Naive thymus-derived CD8-positive, alpha-beta T cell (primary cell): Measurements from ENCODE around the gene GRIK2. TPM values are rescaled to one million over a fixed set of nuclear protein-coding genes. Genes with fewer than 3 reads are reported as not detected.

Source experiments
- ATAC-seq, 2 donors: fragments of 150-1000 bp; cut with Tn5 transposase in 1 of 2; sonication (Bioruptor Pico), chemical (Tn5 transposase) in 1 of 2; 1 replicate in 1 of 2; 2 replicates in 1 of 2; pipeline ENCODE4 v1.10.0; 2021; ENCODE audit warnings: mild to moderate bottlenecking in 2 of 2, moderate library complexity in 2 of 2
- POLR2A ChIA-PET: fragments of 350-600 bp; sonication (Branson Sonifier 250); formaldehyde crosslinking; loops from one replicate; lab custom pipeline; 2021; ENCODE audit warnings: antibody characterized with exemption; lab: Charles Lee
- DNase-seq, 10 donors: peaks; one replicate each; pipeline versions ENCODE4 v3.0.0 to v3.0.0-alpha.2; 2020 to 2022
- H3K27ac Mint-ChIP-seq, 10 donors: one replicate each; pipeline ENCODE4 v1.8.0; 2020 to 2022; ENCODE audit warnings: mild to moderate bottlenecking in 10 of 10, mixed read lengths in 10 of 10, moderate library complexity in 4 of 10, inconsistent platforms in 1 of 10
- H3K27me3 Mint-ChIP-seq, 5 donors: one replicate each; pipeline ENCODE4 v1.8.0; 2021 to 2022; ENCODE audit warnings: mixed read lengths in 5 of 5
- H3K36me3 Mint-ChIP-seq, 3 donors: one replicate each; pipeline ENCODE4 v1.8.0; 2020 to 2022; ENCODE audit warnings: mixed read lengths in 3 of 3, mild to moderate bottlenecking in 2 of 3, inconsistent platforms in 1 of 3
- H3K4me1 Mint-ChIP-seq, 4 donors: one replicate each; pipeline ENCODE4 v1.8.0; 2021 to 2022; ENCODE audit warnings: mixed read lengths in 4 of 4
- H3K4me3 Mint-ChIP-seq, 10 donors: one replicate each; pipeline ENCODE4 v1.8.0; 2020 to 2022; ENCODE audit warnings: mild to moderate bottlenecking in 10 of 10, mixed read lengths in 10 of 10, moderate library complexity in 6 of 10, inconsistent platforms in 1 of 10
- H3K9me3 Mint-ChIP-seq, 9 donors: one replicate each; pipeline ENCODE4 v1.8.0; 2020 to 2022; ENCODE audit warnings: mixed read lengths in 9 of 9, mild to moderate bottlenecking in 3 of 9, inconsistent platforms in 1 of 9, moderate library complexity in 1 of 9
- polyA plus RNA-seq, 3 donors: library from polyadenylated mRNA; unstranded; fragments of 300-500 nt; fragmentation: Illumina TruSeq; gene quantifications; one replicate each; pipeline ENCODE4 v1.2.3, GENCODE V29; 2021
- total RNA-seq, 8 experiments: library from RNA in 2 of 8; stranded (reverse) in 2 of 8; gene quantifications; one replicate each; pipeline ENCODE4 v1.2.3 and lab custom pipeline; 2021 to 2026

Gene GRIK2
- total and polyA plus RNA-seq, 5 experiments from 2014 or later: not detected

DNA sequence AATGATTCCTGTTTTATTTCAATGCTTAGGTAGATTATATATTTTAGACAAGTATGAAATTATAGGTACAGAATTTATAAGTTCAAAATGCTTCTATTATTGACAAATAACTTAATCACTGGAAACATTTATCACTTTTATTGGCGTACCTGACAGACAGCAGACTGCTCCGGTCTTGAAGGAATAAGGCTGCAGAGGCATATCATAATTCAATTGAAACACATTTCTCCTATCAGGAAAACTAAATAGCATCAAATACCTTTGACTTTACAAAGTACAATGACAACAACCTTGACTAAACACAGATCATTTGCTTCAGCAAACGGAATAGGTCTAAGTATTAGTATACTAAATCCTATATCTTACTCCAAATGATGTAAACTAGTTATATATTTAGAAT lies 91.3 kb downstream of the GRIK2 start:
- Mint-ChIP-seq H3K9me3 (peaks cover 0 to 2% (median 0%) of the 10 kb centered on the region in 9 donors), H3K27me3 (no peaks in the 10 kb centered on the region), H3K4me3 (no peak overlapping the region), H3K36me3 (no peaks in the 10 kb centered on the region), H3K4me1 (no peaks in the 10 kb centered on the region), H3K27ac (no peak overlapping the region)
- no peak for DNase-seq
- POLR2A ChIA-PET: no interaction called here
- no peak for ATAC-seq

DNA sequence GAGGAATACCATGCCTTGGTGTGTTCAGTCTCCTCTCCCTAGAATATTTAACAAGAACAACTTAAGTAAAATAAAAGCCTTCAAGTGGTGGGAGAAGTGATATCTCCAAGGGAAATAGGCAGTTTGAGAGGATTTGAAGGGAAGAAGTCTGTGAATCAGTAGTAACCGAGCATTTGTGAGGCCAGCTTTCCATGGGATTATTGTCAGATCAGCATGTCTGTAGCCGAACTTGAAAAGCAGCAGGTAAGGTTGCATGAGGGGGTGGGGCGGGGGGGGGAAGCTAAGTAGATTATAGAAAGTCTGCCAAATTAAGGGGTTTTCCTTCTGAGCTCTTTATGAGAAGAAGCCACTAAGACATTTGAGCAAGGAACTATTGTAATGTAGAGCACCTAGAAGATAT lies 92.6 kb downstream of the GRIK2 start:
- peaks cover 0 to 9% (median 0%) of the 10 kb centered on the region in 9 donors for H3K9me3 Mint-ChIP-seq

DNA sequence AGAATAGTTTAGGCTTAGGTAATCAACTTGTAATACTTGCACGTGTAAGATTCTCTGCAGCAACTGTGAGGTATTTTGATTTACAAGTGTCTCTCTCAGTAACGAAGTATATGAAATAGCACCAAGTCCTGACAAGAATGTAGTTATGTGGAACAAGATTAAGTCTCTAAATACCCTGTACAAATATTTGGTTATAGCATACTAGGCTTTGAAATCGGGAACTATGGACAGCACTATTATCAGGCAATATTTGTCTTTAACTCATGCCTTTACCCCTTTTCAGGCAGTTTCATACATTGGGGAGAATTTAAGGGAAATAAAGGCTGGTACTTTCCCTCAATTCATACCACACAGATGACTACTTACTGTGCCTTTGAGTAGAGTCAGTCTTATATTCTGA lies 93.2 kb downstream of the GRIK2 start:
- Mint-ChIP-seq H3K36me3 (no peaks in the 10 kb centered on the region), H3K4me1 (no peaks in the 10 kb centered on the region), H3K27me3 (no peaks in the 10 kb centered on the region), H3K4me3 (no peak overlapping the region), H3K9me3 (peaks cover 0 to 9% (median 0%) of the 10 kb centered on the region in 9 donors), H3K27ac (no peak overlapping the region)
- POLR2A ChIA-PET: no interaction called here
- ATAC-seq (no peak), DNase-seq (no peak)

More for the DNA sequence above, 92.6 kb downstream of the GRIK2 start:
- DNase-seq (no peak), ATAC-seq (no peak)
- Mint-ChIP-seq H3K27ac (no peak overlapping the region), H3K4me3 (no peak overlapping the region), H3K4me1 (no peaks in the 10 kb centered on the region), H3K27me3 (no peaks in the 10 kb centered on the region), H3K36me3 (no peaks in the 10 kb centered on the region)
- POLR2A ChIA-PET: no interaction called here

DNA sequence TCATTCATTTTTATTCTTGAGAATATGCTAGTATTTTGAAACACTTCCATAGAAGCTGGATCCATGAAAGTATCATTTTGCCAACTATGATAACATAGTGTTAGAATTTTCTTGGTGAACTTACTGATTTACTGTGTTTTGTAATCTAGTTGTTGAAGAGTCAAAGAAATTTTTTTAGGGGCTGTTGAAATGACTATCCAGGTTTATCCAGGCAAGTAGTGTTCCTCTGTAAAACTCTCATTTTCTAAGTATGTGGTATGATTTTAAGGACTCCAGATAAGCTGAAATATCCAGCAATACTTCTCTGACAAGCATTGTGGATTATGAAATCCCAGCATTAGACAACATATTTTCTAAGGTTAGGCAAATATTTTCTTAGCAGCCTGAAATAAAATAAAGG lies 95.9 kb downstream of the GRIK2 start:
- ATAC-seq (no peak), DNase-seq (no peak)
- Mint-ChIP-seq H3K4me3 (no peak overlapping the region), H3K36me3 (no peaks in the 10 kb centered on the region), H3K27ac (no peak overlapping the region), H3K27me3 (no peaks in the 10 kb centered on the region), H3K9me3 (peaks cover 0 to 9% (median 0%) of the 10 kb centered on the region in 9 donors), H3K4me1 (no peaks in the 10 kb centered on the region)
- POLR2A ChIA-PET: no interaction called here

DNA sequence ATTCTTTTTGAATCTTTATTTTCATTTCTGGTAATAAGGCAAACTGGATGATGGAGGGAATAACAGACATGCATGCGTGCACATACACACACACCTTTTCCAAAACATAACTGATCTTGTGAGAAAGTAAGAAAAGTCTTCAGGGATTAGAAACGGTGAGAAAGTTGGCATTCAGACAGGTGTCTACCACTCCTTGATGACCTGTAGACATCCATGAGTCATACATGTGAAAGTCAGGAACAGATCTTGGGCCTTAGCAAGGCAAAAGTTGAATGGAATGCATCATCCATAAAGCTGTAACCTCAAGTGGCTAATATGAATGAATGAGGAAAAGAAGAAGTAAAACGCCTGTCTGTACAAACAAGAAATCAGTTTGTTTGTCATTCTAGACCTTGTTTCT lies 97.3 kb downstream of the GRIK2 start:
- no peaks in the 10 kb centered on the region for H3K4me1 Mint-ChIP-seq

DNA sequence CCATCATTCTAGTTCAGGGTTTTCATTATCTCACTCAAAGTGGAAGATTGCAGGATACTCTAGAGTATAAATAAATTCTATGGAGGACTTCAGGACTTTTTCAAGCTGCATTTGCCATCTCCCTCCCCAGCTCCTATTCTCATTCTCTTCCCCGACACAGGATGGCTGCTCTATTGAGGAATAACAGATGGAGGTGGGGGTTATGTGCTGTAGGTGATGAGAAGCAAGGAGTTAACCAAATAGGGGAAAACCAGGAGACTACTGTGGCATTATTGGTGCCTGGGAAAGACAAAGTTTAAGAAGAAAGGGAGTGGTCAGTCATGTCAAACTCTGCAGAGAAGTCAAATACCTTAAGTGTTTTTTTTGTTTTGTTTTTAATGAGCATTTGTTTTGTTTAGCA lies 109.3 kb downstream of the GRIK2 start:
- Mint-ChIP-seq H3K4me3 (no peak overlapping the region), H3K9me3 (peaks cover 0 to 3% (median 0%) of the 10 kb centered on the region in 9 donors), H3K4me1 (no peaks in the 10 kb centered on the region), H3K36me3 (no peaks in the 10 kb centered on the region), H3K27me3 (no peaks in the 10 kb centered on the region), H3K27ac (no peak overlapping the region)
- DNase-seq (no peak), ATAC-seq (no peak)
- POLR2A ChIA-PET: no interaction called here

More for the DNA sequence above, 97.3 kb downstream of the GRIK2 start:
- H3K9me3 Mint-ChIP-seq: peaks cover 0 to 9% (median 0%) of the 10 kb centered on the region in 9 donors
- DNase-seq: no peak
- H3K27ac Mint-ChIP-seq: no peak overlapping the region
- H3K4me3 Mint-ChIP-seq: no peak overlapping the region
- no peaks in the 10 kb centered on the region for H3K27me3 Mint-ChIP-seq
- H3K36me3 Mint-ChIP-seq: no peaks in the 10 kb centered on the region
- POLR2A ChIA-PET: interaction anchor here (0.7 kb wide), 1 partner anchor 1099 kb away, joined by 5 read pairs; no protein-coding TSS in a partner anchor
- ATAC-seq: no peak

DNA sequence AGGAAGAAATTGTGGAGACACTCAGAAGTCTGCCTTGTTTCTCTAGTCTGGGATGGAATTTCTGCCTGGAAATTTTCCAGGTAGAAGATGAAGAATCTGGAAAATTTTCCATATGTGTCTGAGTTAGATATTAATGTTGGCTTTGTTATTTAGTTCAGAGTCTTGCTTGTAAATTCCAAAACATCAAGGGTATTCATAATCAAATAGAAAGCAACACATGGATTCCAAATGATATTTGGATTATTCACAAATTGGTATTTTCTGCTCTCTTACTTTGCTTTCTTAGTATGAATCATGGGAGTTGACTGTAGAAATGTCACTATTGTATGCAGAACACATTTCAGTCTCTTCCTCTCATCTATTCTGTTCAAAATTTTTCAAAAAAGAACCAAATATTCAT lies 116.0 kb downstream of the GRIK2 start:
- Mint-ChIP-seq H3K4me1 (no peaks in the 10 kb centered on the region), H3K36me3 (no peaks in the 10 kb centered on the region), H3K27me3 (no peaks in the 10 kb centered on the region), H3K9me3 (peaks cover 0 to 9% (median 0%) of the 10 kb centered on the region in 9 donors), H3K4me3 (no peak overlapping the region), H3K27ac (no peak overlapping the region)
- POLR2A ChIA-PET: no interaction called here
- ATAC-seq: no peak
- DNase-seq: no peak

DNA sequence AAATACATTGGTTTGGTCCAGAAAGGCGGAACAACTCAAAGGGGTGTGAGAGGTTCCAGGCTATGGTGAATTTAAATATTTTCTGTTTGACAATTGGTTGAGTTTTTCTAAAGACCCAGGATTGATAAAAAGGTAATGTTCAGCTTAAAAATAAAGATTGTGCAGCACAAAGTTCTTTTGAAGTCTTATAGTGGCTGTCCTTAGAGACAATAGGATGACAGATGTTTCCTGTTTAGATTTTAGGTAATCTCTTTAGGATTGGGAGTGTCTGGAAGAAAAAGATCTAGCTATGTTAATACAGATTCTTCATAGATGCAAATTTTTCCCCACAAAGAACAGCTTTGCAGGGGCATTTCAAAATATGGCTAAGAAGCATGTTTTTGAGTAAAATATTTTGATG lies 119.7 kb downstream of the GRIK2 start:
- ATAC-seq (no peak), DNase-seq (no peak)
- H3K36me3 Mint-ChIP-seq: no peaks in the 10 kb centered on the region
- H3K4me3 Mint-ChIP-seq: no peak overlapping the region
- no peak overlapping the region for H3K27ac Mint-ChIP-seq
- H3K9me3 Mint-ChIP-seq: peaks cover 0 to 12% (median 0%) of the 10 kb centered on the region in 9 donors
- no peaks in the 10 kb centered on the region for H3K27me3 Mint-ChIP-seq
- H3K4me1 Mint-ChIP-seq: no peaks in the 10 kb centered on the region
- POLR2A ChIA-PET: no interaction called here

DNA sequence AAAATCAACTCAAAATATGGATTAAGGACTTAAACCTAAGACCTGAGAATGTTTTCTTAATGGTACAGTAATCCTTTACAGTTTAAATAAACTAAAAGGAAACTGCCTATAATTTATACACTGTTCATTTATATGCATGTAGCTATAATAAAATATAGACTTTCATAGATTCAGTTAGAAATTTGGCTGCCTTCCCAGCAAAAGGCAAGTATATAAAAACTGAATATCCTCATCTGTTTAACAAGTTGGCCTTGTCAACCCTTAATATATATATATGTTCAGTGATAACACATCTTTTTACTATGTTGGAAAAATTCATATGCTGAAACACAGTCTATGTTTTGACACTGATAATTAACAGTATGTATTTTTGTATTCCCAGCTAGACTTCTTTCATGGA lies 123.1 kb downstream of the GRIK2 start:
- no peaks in the 10 kb centered on the region for H3K27me3 Mint-ChIP-seq
- no peak overlapping the region for H3K27ac Mint-ChIP-seq
- POLR2A ChIA-PET: no interaction called here
- H3K4me3 Mint-ChIP-seq: no peak overlapping the region
- ATAC-seq: no peak
- no peaks in the 10 kb centered on the region for H3K4me1 Mint-ChIP-seq
- peaks cover 0 to 8% (median 0%) of the 10 kb centered on the region in 9 donors for H3K9me3 Mint-ChIP-seq
- no peaks in the 10 kb centered on the region for H3K36me3 Mint-ChIP-seq
- no peak for DNase-seq

DNA sequence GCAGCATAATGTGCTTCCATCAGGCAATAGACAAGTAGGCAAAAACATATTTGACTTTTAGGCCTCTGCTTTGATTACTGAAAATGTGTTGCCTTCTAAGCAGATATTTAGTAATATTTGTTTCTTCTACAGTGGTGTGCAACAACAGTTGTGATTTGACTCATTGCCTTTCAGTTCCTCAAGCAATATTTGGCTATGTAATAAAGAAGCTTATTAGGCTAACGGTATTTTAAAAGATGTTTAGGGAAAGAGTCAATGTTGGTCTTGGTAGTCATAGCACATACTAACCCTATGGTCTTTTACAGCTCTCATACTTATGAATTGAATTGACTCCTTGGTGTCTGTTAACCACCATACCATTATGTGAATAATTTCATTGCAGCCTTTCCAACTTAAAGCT lies 124.1 kb downstream of the GRIK2 start:
- no peaks in the 10 kb centered on the region for H3K27me3 Mint-ChIP-seq
- peaks cover 0 to 11% (median 0%) of the 10 kb centered on the region in 9 donors for H3K9me3 Mint-ChIP-seq
- POLR2A ChIA-PET: no interaction called here
- DNase-seq (no peak), ATAC-seq (no peak)
- H3K36me3 Mint-ChIP-seq: no peaks in the 10 kb centered on the region
- H3K4me1 Mint-ChIP-seq: no peaks in the 10 kb centered on the region
- H3K4me3 Mint-ChIP-seq: no peak overlapping the region
- H3K27ac Mint-ChIP-seq: no peak overlapping the region

DNA sequence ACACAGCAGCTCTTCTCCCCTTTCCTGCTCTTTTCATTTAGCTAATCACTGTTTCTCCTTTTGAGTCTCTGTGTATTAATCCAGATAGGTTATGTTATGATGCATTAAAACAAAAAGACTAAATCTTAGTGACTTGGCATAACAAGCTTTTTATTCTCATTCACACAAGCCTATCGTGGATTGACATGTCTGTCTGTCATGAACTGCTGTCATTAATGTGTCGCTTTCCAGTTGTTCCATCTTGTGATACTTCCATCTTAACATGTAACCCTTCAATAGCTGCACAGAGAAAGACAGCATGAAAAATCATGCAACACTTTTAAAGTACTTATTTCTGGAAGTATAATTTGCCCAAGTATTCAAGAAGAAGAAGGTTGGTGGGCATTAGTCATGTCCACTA lies 128.7 kb downstream of the GRIK2 start:
- DNase-seq (no peak), ATAC-seq (no peak)
- peaks cover 0 to 1% (median 0%) of the 10 kb centered on the region in 5 donors for H3K27me3 Mint-ChIP-seq
- no peaks in the 10 kb centered on the region for H3K36me3 Mint-ChIP-seq
- H3K9me3 Mint-ChIP-seq: peaks cover 0 to 13% (median 0%) of the 10 kb centered on the region in 9 donors
- no peak overlapping the region for H3K27ac Mint-ChIP-seq
- H3K4me1 Mint-ChIP-seq: no peaks in the 10 kb centered on the region
- POLR2A ChIA-PET: no interaction called here
- H3K4me3 Mint-ChIP-seq: no peak overlapping the region

DNA sequence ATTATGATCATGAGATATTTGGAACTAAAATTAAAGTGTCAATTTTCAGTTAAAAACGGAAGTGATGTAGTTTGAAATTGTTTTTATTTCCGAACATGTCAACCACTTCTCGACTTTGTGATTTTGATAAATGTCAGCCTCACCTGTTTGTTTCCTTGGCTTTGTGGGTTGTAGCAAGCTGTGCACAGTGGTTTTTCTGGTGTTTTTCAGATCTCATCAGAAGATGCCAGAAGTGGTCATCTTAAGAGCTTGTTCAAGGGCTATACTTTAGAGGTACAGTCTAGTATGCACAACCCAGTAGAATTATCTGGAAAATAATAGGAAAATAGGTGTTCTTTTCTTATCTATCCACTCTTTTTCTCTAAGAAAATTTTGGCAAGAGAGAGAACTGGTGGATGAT lies 134.0 kb downstream of the GRIK2 start:
- H3K4me3 Mint-ChIP-seq: no peak overlapping the region
- no peaks in the 10 kb centered on the region for H3K4me1 Mint-ChIP-seq
- no peaks in the 10 kb centered on the region for H3K36me3 Mint-ChIP-seq
- no peak overlapping the region for H3K27ac Mint-ChIP-seq
- H3K9me3 Mint-ChIP-seq: peaks cover 0 to 13% (median 7%) of the 10 kb centered on the region in 9 donors
- ATAC-seq: no peak
- peaks cover 0 to 1% (median 0%) of the 10 kb centered on the region in 5 donors for H3K27me3 Mint-ChIP-seq
- no peak for DNase-seq
- POLR2A ChIA-PET: no interaction called here

DNA sequence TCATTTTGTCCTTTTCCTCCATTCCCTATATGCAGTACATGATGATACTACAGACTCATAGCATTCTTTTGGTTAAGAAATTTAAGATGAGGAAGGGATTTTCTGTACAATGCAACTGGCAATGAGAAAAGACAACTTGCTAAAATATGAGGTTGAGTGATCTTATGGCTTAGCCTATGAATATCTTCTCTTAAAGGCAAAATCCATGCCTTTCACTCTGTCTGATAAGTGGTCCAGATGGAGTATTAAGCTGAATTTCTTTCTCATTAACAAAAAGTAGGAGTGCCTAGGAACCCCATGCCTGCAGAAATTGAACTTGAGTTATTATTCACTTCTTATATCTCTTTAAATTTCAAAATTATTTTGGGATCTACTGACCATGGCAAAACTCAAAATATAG lies 135.3 kb downstream of the GRIK2 start:
- Mint-ChIP-seq H3K4me1 (no peaks in the 10 kb centered on the region), H3K4me3 (no peak overlapping the region), H3K27me3 (peaks cover 0 to 1% (median 0%) of the 10 kb centered on the region in 5 donors), H3K9me3 (peaks cover 0 to 12% (median 4%) of the 10 kb centered on the region in 9 donors), H3K36me3 (no peaks in the 10 kb centered on the region), H3K27ac (no peak overlapping the region)
- no peak for ATAC-seq
- POLR2A ChIA-PET: no interaction called here
- DNase-seq: no peak

DNA sequence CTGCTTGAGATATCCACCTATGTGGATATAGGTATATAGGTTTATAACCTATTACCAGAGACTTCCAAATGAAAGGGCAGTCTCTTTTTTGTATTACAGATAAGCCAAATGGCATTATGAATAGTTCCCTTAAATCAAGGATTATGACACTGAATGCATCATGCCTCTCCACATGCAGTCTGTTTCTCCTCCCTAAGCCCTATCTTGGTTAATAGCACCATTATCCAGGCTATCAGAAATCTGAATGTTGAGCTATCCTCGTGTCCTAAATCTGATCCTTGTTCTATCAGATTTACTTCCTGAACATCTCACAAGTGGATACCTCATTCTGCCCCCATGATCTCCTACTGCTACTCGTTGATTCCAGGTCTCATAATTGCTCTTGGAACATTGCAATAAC lies 138.0 kb downstream of the GRIK2 start:
- DNase-seq (no peak), ATAC-seq (no peak)
- H3K9me3 Mint-ChIP-seq: peaks cover 0 to 12% (median 0%) of the 10 kb centered on the region in 9 donors
- H3K36me3 Mint-ChIP-seq: no peaks in the 10 kb centered on the region
- H3K4me1 Mint-ChIP-seq: no peaks in the 10 kb centered on the region
- POLR2A ChIA-PET: no interaction called here
- no peak overlapping the region for H3K4me3 Mint-ChIP-seq
- no peaks in the 10 kb centered on the region for H3K27me3 Mint-ChIP-seq
- H3K27ac Mint-ChIP-seq: no peak overlapping the region
